ENCODE data around the gene STPG2.

The STPG2 gene

GRCh38 chr4:97548186-97548585, 595.1 kb downstream of the STPG2 start:
- in situ Hi-C loops (cut with MboI; ENCODE audit: low sequenced_read_pairs) = no loop called here

- in situ Hi-C loops (cut with MboI; ENCODE audit: low sequenced_read_pairs) = no loop called here
These were observed 611.9 kb downstream of the STPG2 start for GRCh38 chr4:97531351-97531750.

GRCh38 chr4:97530676-97531075, 612.6 kb downstream of the STPG2 start:
- in situ Hi-C loops (cut with MboI; ENCODE audit: low sequenced_read_pairs) = no loop called here

- in situ Hi-C loops (cut with MboI; ENCODE audit: low sequenced_read_pairs) = no loop called here
These were observed 618.0 kb downstream of the STPG2 start for GRCh38 chr4:97525236-97525635.

GRCh38 chr4:97517939-97518338, 625.3 kb downstream of the STPG2 start:
- in situ Hi-C loops (cut with MboI; ENCODE audit: low sequenced_read_pairs) = no loop called here

GRCh38 chr4:97513917-97514316, 629.4 kb downstream of the STPG2 start:
- in situ Hi-C loops (cut with MboI; ENCODE audit: low sequenced_read_pairs) = no loop called here

Data from HL-60/S4 (cell line).